Keratinocyte (primary cell): ENCODE results near the gene GYPB. TPM values are rescaled to one million over a fixed set of nuclear protein-coding genes. Genes with fewer than 3 reads are reported as not detected.
"Not testable (repeated sequence)": the region's sequence is repeated elsewhere in the genome, so short reads cannot be mapped to it uniquely, and the experiment has no call there.

Experiments used
- DNase-seq: peaks from one replicate; pipeline ENCODE4 v3.0.0-alpha.2; 2011; ENCODE audit warnings: low read depth, missing footprints, low spot score
- FAIRE-seq: peaks from 2 replicates; lab custom pipeline; 2011; peaks lifted over from hg19 to GRCh38; lab: Jason Lieb, UNC
- H2AFZ ChIP-seq: 2 replicates; pipeline ENCODE4 v1.6.0; 2012; ENCODE audit warnings: low read length, control low read depth, inconsistent platforms; ENCODE audit not compliant: control insufficient read depth
- H3K27ac ChIP-seq: 2 replicates; pipeline ENCODE4 v1.5.1; 2011; ENCODE audit warnings: low read length; ENCODE audit not compliant: control insufficient read depth, insufficient read depth
- H3K27me3 ChIP-seq: 3 replicates; pipeline ENCODE4 v1.6.0; 2011; ENCODE audit warnings: low read length; ENCODE audit not compliant: control insufficient read depth, insufficient read depth; ENCODE audit errors: extremely low read depth
- H3K36me3 ChIP-seq, 2 experiments: 2 replicates in 1 of 2; 3 replicates in 1 of 2; pipeline ENCODE4 v1.5.1; 2011; ENCODE audit warnings: low read length in 2 of 2, mild to moderate bottlenecking in 1 of 2; ENCODE audit not compliant: control insufficient read depth in 2 of 2, insufficient read depth in 2 of 2; ENCODE audit errors: extremely low read depth in 1 of 2
- H3K4me1 ChIP-seq: 3 replicates; pipeline ENCODE4 v1.5.1; 2011; ENCODE audit warnings: low read length; ENCODE audit not compliant: control insufficient read depth, insufficient read depth; ENCODE audit errors: extremely low read depth
- H3K4me2 ChIP-seq: 3 replicates; pipeline ENCODE4 v1.6.0; 2011; ENCODE audit warnings: low read depth, low read length; ENCODE audit not compliant: control insufficient read depth, insufficient read depth; ENCODE audit errors: extremely low read depth
- H3K4me3 ChIP-seq, 3 experiments: fragments of 200-600 bp in 1 of 3; sonication (generic) in 1 of 3; 2 replicates in 2 of 3; 3 replicates in 1 of 3; pipeline ENCODE4 v1.5.1; 2011 to 2016; ENCODE audit warnings: low read length in 3 of 3, mild to moderate bottlenecking in 3 of 3, control low read depth in 2 of 3, inconsistent platforms in 1 of 3, low read depth in 1 of 3, mixed read lengths in 1 of 3, mixed run types in 1 of 3, moderate library complexity in 1 of 3; ENCODE audit not compliant: control insufficient read depth in 2 of 3, insufficient read depth in 2 of 3; ENCODE audit errors: extremely low read depth in 1 of 3
- H3K79me2 ChIP-seq: 2 replicates; pipeline ENCODE4 v1.6.0; 2012; ENCODE audit warnings: low read length; ENCODE audit not compliant: control insufficient read depth, insufficient read depth
- H3K9ac ChIP-seq: 3 replicates; pipeline ENCODE4 v1.6.0; 2011; ENCODE audit warnings: low read length; ENCODE audit not compliant: control insufficient read depth, insufficient read depth; ENCODE audit errors: extremely low read depth
- H3K9me1 ChIP-seq: 3 replicates; pipeline ENCODE4 v1.6.0; 2011; ENCODE audit warnings: low read length; ENCODE audit not compliant: control insufficient read depth, insufficient read depth; ENCODE audit errors: extremely low read depth
- H3K9me3 ChIP-seq: 2 replicates; pipeline ENCODE4 v1.5.1; 2012; ENCODE audit warnings: low read depth, low read length; ENCODE audit not compliant: control insufficient read depth
- H4K20me1 ChIP-seq: 3 replicates; pipeline ENCODE4 v1.6.0; 2011; ENCODE audit warnings: low read length; ENCODE audit not compliant: control insufficient read depth, insufficient read depth; ENCODE audit errors: extremely low read depth
- dilution Hi-C: fragments of 300-500 bp; cut with MboI; formaldehyde crosslinking; loops from one replicate; pipeline ENCODE4 v1.7.0; 2020; ENCODE audit warnings: low sequenced_read_pairs; ENCODE audit not compliant: extremely low pct_ligation_motif_present
- polyA plus RNA-seq, 5 experiments: library from polyadenylated mRNA; depleted of rRNA in 3 of 5; stranded (reverse) in 3 of 5; stranded (forward) in 1 of 5; unstranded in 1 of 5; fragments of >200 nt; gene quantifications; 1 replicate in 1 of 5; 2 replicates in 3 of 5; 3 replicates in 1 of 5; pipeline versions ENCODE4 v1.2.1 to v1.2.3, GENCODE V29; 2011 to 2012; ENCODE audit warnings: missing spikeins in 2 of 5, low read depth in 1 of 5, low replicate concordance in 1 of 5

GYPB gene
- polyA plus RNA-seq, 1 donor (not counting 4 experiments of a cell fraction or from before 2014, with no cell fraction given): not detected

- H3K9me1 ChIP-seq, H3K9me3 ChIP-seq, H3K4me2 ChIP-seq, H3K4me3 ChIP-seq, H3K27me3 ChIP-seq, H3K36me3 ChIP-seq, H3K4me1 ChIP-seq, DNase-seq, H3K79me2 ChIP-seq, H3K27ac ChIP-seq, H3K9ac ChIP-seq, H2AFZ ChIP-seq, FAIRE-seq, H4K20me1 ChIP-seq, dilution Hi-C loops: not testable (repeated sequence)
Observed at GRCh38 chr4:144049495-144050424, 30.6 kb upstream of the GYPB start.

DNA sequence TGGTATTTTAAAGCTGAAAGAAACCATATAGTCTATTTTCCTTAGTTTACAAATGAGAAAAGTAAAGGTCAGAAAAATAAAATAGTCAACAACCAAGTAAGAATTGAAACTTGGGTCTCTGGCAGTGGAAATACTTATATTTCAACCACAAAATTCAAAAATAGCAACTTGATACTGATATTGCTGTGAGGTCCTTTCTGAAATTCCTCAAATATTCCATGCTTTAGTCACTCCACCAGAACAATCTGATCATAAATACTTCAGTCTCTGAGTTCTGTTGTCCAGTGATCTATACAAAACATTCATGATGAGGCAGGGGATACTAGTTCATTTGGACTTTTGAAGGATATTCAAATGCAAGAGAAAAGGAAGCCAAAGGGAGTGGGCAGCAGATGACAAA lies 25.8 kb upstream of the GYPB start:
- H3K27me3 ChIP-seq, H3K79me2 ChIP-seq, H3K9me1 ChIP-seq, H3K9me3 ChIP-seq, DNase-seq, H4K20me1 ChIP-seq, H3K4me1 ChIP-seq, H2AFZ ChIP-seq, H3K4me3 ChIP-seq, H3K27ac ChIP-seq, H3K9ac ChIP-seq, H3K4me2 ChIP-seq, FAIRE-seq, H3K36me3 ChIP-seq, dilution Hi-C loops: not testable (repeated sequence)

DNA sequence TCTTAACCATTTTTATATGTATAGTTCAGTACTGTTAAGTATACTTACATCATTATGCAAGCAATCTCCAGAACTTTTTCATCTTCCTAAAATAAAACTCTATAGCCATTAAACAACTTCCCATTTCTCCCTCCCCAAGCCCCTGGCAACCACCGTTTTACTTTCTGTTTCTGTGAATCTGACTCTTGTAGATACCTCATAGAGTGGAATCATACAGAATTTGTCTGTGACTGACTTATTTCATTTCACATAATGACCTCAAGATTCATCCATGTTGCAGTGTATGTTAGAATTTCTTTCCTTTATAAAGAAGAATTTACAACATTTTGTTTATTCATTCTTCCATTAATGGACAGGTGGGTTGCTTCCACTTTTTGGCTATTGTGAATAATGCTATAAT lies 13.4 kb upstream of the GYPB start:
- DNase-seq, H3K4me3 ChIP-seq, H3K36me3 ChIP-seq, dilution Hi-C loops, H3K27me3 ChIP-seq, H3K4me2 ChIP-seq, H4K20me1 ChIP-seq, H3K9ac ChIP-seq, FAIRE-seq, H3K9me1 ChIP-seq, H2AFZ ChIP-seq, H3K79me2 ChIP-seq, H3K9me3 ChIP-seq, H3K27ac ChIP-seq, H3K4me1 ChIP-seq: not testable (repeated sequence)

GRCh38 chr4:144031875-144032274 lies 12.7 kb upstream of the GYPB start:
- H3K9ac ChIP-seq, DNase-seq, H3K27me3 ChIP-seq, H3K4me2 ChIP-seq, FAIRE-seq, H3K9me1 ChIP-seq, H3K36me3 ChIP-seq, H3K27ac ChIP-seq, dilution Hi-C loops, H3K4me3 ChIP-seq, H3K4me1 ChIP-seq, H2AFZ ChIP-seq, H4K20me1 ChIP-seq, H3K9me3 ChIP-seq, H3K79me2 ChIP-seq: not testable (repeated sequence)

GRCh38 chr4:144031369-144031768 lies 12.2 kb upstream of the GYPB start:
- H3K9me1 ChIP-seq, H3K36me3 ChIP-seq, H4K20me1 ChIP-seq, H3K9ac ChIP-seq, FAIRE-seq, H3K27ac ChIP-seq, H3K9me3 ChIP-seq, DNase-seq, H2AFZ ChIP-seq, H3K27me3 ChIP-seq, dilution Hi-C loops, H3K4me1 ChIP-seq, H3K4me3 ChIP-seq, H3K4me2 ChIP-seq, H3K79me2 ChIP-seq: not testable (repeated sequence)
